ENCODE data around the gene GARS1. TPM values are rescaled to one million over a fixed set of nuclear protein-coding genes. Genes with fewer than 3 reads are reported as not detected.
"Not testable (repeated sequence)": the region's sequence is repeated elsewhere in the genome, so short reads cannot be mapped to it uniquely, and the experiment has no call there.

The GARS1 gene
- polyA plus RNA-seq, 4 donors, result 79.8 to 101 (median 88.6) TPM

- not testable (repeated sequence) for DNase-seq (ENCODE audit: low read depth in 4 of 4, low spot score in 3 of 4)
Observed at GRCh38 chr7:30570238-30570637, 24.4 kb upstream of the GARS1 start.

GRCh38 chr7:30572212-30572841 is 22.4 kb upstream of the GARS1 start:
- no peak for DNase-seq (ENCODE audit: low read depth in 4 of 4, low spot score in 3 of 4)

DNA sequence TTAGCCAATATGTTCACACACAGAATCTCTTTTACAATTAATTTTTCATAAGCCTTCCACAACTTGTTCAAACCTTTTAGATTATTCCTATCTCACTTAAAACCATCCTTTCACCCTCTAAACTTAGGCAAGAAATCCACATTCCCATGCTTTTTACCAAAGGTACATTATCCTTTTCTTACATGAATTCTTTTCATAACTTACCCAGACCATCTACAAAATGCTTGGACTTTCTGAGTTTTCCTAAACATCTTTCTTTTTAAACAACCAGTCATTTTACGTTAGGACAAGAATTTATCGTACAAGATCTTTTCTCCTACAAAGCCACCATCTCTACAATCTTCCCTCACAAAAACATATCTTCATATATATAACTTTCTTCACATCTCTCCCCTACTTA is 18.8 kb upstream of the GARS1 start:
- DNase-seq (ENCODE audit: low read depth in 4 of 4, low spot score in 3 of 4), result no peak

GRCh38 chr7:30583181-30583580 is 11.5 kb upstream of the GARS1 start:
- DNase-seq (ENCODE audit: low read depth in 4 of 4, low spot score in 3 of 4), result no peak

GRCh38 chr7:30584415-30584814 is 10.3 kb upstream of the GARS1 start:
- DNase-seq (ENCODE audit: low read depth in 4 of 4, low spot score in 3 of 4), result no peak

- no peak for DNase-seq (ENCODE audit: low read depth in 4 of 4, low spot score in 3 of 4)
Observed at GRCh38 chr7:30584965-30585364, 9.7 kb upstream of the GARS1 start.

- DNase-seq (ENCODE audit: low read depth in 4 of 4, low spot score in 3 of 4), result no peak
Observed at GRCh38 chr7:30585675-30586074, 9.0 kb upstream of the GARS1 start.

- not testable (repeated sequence) for DNase-seq (ENCODE audit: low read depth in 4 of 4, low spot score in 3 of 4)
Observed at GRCh38 chr7:30587547-30587946, 7.1 kb upstream of the GARS1 start.

- no peak for DNase-seq (ENCODE audit: low read depth in 4 of 4, low spot score in 3 of 4)
Observed at GRCh38 chr7:30589111-30589510, 5.6 kb upstream of the GARS1 start.

DNA sequence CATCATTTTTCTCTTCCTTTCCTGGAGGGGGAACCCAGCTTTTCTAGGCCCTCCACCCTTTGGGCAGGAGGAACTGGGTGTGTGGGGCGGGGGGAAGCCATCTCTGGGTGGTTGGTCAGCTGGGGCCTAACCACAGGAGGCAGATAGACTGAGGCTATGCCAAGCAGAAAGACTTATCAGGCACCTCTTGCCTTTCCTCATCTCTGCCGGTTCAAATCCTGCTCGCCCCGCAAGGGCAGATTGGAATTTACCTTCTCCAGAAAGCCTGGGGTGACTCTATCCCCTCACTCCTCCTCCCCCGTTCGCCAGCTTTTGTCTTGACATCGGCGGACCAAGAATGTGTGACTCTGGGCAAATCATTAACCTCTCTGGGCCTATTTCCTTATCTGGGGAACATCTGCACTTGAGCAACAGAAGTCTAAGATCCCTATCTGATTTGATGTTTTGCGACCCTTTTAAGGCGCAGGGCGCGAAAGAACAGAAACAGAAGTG is 584 bp upstream of the GARS1 start:
- DNase-seq (ENCODE audit: low read depth in 4 of 4, low spot score in 3 of 4), result peak in 3 of 4 donors; percentile 51 to 68 (median 51)

DNA sequence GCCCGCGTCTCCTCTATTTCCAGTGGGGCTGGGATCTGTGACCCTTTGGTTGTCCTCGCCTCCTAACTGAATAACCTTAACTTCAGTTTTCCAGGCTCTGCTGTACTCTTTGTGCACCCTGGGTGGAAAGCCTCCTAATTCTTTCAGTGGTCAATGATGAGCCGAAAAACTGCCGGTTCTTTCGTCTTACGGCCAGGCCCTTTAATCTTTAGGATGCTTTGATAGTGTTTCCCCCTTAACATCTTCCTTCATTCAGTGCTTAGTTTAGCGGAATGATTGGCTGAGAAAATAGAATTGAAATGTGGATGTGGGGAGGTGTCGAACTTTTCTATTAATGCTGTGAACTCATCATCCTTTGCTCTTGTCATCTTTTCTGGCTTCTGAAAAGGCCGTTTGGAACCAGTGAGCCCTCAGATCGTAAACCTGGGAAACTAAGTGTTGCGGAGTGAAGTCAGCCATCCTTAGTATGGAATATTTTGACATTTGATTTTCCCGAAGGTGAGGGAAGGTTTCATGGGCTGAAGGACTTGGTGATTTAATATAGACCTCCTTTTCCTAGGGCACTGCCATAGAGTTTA is 847 bp downstream of the GARS1 start:
- DNase-seq (ENCODE audit: low read depth in 4 of 4, low spot score in 3 of 4), result no peak

GRCh38 chr7:30596014-30596641 is 1.4 kb downstream of the GARS1 start:
- no peak for DNase-seq (ENCODE audit: low read depth in 4 of 4, low spot score in 3 of 4)

DNA sequence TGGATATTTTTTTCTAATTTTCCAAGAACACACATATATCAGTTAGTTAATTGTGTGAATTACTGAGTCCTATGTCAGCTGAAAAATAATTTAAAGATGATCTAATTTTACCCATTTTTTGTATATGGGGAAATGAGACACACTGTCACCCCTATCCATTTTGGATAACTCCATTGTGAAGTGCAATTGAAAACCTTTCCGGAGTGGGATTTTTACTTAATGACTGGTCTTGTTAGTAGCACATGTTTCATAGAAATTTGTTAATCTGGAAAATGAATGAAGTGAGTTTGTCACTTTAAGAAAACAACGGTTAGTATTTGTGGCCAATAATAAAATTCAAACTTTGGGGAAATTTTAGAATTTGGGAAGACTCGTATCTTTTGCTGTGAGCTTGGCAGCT is 2.0 kb downstream of the GARS1 start:
- no peak for DNase-seq (ENCODE audit: low read depth in 4 of 4, low spot score in 3 of 4)

DNA sequence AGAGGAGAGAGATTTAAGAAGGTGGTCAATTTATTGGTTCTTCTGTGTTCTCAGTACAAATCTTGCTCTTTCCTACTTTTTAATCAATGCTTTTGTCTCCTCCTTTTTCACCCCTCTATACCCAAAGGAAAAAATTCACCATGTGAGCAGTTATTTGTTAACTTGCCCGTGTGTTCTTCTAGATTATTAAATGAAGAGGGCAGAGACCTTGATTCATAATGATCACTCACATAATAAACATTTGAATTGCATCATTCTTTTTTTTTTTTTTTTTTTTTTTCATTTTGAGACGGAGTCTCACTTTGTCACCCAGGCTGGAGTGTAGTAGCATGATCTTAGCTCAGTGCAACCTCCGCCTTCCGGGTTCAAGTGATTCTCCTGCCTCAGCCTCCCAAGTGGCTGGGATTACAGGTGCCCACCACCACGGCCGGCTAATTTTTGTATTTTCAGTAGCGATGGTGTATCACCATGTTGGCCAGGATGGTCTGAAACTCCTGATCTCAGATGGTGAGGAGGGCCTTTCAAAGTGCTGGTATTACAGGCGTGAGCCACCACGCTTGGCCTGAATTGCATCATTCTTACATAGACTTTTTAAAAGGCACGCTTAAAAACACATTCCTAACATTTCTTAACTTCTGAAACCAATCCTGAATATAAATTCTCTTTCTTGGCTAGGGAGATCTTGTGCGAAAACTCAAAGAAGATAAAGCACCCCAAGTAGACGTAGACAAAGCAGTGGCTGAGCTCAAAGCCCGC is 3.6 kb downstream of the GARS1 start:
- DNase-seq (ENCODE audit: low read depth in 4 of 4, low spot score in 3 of 4), result no peak

DNA sequence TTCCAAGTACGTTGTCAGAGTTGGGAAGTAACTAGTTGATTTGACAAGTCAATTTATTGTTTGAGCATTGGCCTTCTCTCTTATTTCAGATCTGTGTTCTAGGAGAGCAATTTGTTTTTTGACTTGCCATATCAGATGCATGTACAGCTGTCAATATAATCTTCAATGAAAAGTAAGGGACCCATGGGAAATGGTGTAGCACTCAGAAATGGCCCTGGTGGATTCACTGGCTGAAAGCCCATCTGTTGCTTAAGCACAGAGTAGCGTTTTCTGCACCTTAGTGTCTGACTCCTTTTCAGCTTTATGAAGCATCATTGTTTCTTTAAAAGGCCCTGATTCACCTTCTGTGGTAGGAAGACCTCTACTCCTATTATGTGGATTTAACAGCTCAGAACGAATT is 10.2 kb downstream of the GARS1 start:
- DNase-seq (ENCODE audit: low read depth in 4 of 4, low spot score in 3 of 4), result no peak

DNA sequence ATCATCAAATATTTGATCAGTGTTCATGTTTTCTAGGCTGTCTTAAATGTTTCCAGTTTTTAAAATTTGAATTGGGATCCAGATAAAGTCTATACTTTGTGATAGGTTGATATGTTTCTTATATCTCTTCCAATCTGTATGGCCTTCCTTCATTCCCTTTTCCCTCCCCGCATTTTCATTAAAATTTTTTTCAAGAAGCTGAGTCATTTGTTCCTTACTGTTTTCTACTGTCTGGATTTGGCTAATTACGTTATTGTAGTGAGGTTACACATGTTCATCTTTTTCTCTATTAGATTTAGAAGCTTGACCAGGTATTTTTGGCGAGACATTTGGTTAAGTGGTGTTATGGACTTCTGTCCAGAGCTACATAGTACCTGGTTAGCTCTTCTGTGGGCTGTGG is 11.2 kb downstream of the GARS1 start:
- no peak for DNase-seq (ENCODE audit: low read depth in 4 of 4, low spot score in 3 of 4)

- no peak for DNase-seq (ENCODE audit: low read depth in 4 of 4, low spot score in 3 of 4)
Observed at GRCh38 chr7:30612658-30613265, 18.1 kb downstream of the GARS1 start.

DNA sequence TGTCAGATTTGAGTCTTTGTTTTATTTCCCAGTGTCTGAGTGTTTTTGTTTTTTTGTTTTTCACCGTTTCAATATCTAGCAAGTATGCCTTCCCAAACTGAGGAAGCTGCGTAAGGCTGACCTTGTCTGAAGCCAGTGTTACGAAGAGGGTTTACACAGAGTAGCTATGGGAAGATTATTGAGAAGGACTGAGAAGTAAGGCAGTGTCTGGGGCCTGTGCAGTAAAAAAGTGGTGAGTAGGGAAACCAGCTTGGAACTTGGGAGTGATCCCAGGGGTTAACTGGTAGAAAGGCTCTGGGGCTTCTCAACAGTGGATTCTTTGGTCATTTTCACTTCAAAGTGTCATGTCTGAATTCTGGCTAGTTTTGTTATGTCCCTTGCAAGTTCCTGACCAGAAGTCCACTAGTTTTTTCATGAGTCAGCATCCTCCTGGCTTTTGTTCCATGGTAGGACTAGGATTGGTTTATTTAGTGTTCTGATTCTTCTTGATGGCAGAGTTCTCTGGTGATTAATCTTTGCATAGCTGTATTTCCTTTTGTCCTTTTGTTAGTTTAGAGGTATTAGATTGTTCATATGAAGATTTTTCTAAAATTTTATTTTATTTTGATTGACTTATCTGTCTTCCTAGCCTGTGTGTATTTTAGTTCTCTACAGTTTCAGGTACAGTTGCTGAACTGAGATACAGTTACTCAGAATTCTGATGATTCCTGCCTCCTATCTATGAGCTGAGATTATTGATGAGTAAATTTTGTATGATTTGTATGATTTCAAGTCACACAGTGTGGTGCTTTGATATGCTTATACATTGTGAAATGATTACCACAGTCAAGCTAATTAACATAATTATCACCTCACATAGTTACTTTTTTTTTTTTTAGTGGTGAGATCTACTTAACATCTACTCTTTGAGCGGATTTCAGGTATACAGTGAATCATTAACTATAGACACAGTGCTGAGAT is 19.0 kb downstream of the GARS1 start:
- DNase-seq (ENCODE audit: low read depth in 4 of 4, low spot score in 3 of 4), result no peak

DNA sequence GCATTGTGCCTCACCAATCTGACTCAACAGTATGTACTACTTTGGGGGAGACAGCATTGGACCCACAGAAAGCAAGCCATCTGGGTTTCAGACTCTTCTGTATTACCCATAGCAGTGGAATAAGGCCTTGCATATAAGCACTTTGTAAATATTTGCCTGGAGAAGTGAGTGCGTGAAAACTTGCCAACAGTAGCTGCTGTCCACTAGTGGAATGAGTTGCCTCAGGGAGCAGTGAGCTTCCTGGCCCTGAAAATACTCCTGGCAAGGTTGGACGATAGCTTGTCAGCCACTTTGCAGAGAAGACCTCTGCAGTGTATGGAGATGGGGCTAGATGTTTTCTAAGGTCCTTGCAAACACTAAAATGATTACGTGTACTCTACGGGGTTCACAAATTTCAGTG is 21.6 kb downstream of the GARS1 start:
- no peak for DNase-seq (ENCODE audit: low read depth in 4 of 4, low spot score in 3 of 4)

GRCh38 chr7:30617359-30617758 is 22.7 kb downstream of the GARS1 start:
- DNase-seq (ENCODE audit: low read depth in 4 of 4, low spot score in 3 of 4), result no peak
